Tibial nerve (tissue), 4 donors: ENCODE data around the gene CASP7.

Experiments
- CTCF ChIP-seq, 5 experiments: fragments of 200-600 bp in 3 of 5; fragments of 450-650 bp in 2 of 5; sonication (generic) in 3 of 5; IDR thresholded peaks; one replicate each; pipeline ENCODE4 v1.5.1; 2016 to 2019; ENCODE audit warnings: antibody characterized with exemption in 5 of 5, mild to moderate bottlenecking in 3 of 5, moderate library complexity in 2 of 5
- EP300 ChIP-seq, 2 donors: sonication (generic); formaldehyde crosslinking; IDR thresholded peaks; one replicate each; pipeline ENCODE4 v1.6.1; 2017; ENCODE audit warnings: antibody characterized with exemption in 2 of 2, mild to moderate bottlenecking in 1 of 2
- POLR2A ChIP-seq, 2 donors: fragments of 450-650 bp; IDR thresholded peaks; one replicate each; pipeline ENCODE4 v1.6.1; 2017; ENCODE audit warnings: antibody characterized with exemption in 2 of 2, mild to moderate bottlenecking in 2 of 2, moderate library complexity in 2 of 2

- TF ChIP-seq CTCF (IDR thresholded peaks at IDR 0.05) (no peak), POLR2A (IDR thresholded peaks at IDR 0.05) (no peak), EP300 (IDR thresholded peaks at IDR 0.05) (no peak)
These were observed 14.4 kb upstream of the CASP7 start for GRCh38 chr10:113665352-113665751.
